Frontal cortex (tissue), 4 donors: ENCODE results near the gene NTRK1. TPM values are rescaled to one million over a fixed set of nuclear protein-coding genes. Genes with fewer than 3 reads are reported as not detected.

ENCODE experiments used
- DNase-seq, 2 donors: peaks; one replicate each; pipeline ENCODE4 v3.0.0; 2012; ENCODE audit warnings: low spot score in 2 of 2
- FAIRE-seq: peaks from 2 replicates; lab custom pipeline; 2012; peaks lifted over from hg19 to GRCh38; lab: Jason Lieb, UNC
- total RNA-seq: library from RNA; depleted of rRNA; stranded (reverse); fragments of >200 nt; gene quantifications from one replicate; pipeline ENCODE4 v1.2.3, GENCODE V29; 2014
- donor health status: control.
- donor health status: control.
- donor health status: control.

Gene NTRK1
- 0.41 TPM for total RNA-seq

DNA sequence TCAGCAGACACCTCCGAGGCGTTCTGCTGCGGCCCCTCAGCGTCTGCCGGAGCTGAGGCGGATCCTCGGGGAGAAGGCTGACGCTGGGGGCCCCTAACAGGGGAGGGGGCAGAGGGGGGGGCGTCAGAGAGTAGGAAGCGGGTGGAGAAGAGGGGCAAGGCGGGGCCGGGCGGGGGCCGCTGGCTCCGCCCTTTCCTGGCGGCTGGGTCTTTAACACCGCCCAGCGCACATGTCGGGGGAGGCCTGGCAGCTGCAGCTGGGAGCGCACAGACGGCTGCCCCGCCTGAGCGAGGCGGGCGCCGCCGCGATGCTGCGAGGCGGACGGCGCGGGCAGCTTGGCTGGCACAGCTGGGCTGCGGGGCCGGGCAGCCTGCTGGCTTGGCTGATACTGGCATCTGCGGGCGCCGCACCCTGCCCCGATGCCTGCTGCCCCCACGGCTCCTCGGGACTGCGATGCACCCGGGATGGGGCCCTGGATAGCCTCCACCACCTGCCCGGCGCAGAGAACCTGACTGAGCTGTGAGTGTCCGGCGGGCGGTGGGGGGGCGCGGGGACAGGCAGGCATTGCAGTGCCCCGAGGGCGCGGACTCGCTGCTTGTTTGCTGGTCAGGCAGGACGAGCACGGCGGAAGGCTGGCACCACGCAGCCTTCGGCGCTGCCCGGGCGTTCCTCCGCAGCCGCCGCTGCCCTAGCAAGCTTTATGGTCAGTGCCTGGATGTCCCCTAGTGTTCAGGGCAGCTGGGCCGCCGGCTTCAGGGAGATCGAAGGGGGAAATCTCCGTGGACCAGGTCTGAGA is at the start of gene NTRK1:
TSS of gene NTRK1 (plus strand) at position 238 of the 796 bp plus-strand sequence. CDS start at position 308, 70 bp downstream.
- DNase-seq (peak; percentile 73 to 76), FAIRE-seq (no peak)

DNA sequence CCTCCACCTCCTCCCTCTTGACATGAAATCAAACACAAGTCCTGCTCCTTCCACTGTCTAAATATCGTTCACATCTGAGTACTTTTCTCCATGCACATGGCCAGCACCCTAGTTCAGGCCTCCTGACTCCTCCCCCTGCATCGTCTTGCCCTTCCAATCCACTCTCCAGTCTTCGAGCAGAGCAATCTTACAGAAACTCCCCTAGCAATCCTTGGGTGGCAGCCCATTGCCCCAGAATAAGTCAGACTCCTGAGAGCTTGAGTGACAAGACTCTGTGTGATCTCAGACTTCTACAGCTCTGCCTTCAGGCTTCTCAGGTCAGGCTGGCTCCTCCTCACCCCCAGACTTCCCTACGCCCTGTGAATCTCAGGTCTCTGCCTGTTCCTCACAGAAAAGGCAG is 49.5 kb upstream of the NTRK1 start:
- no peak for FAIRE-seq
- DNase-seq, result no peak

DNA sequence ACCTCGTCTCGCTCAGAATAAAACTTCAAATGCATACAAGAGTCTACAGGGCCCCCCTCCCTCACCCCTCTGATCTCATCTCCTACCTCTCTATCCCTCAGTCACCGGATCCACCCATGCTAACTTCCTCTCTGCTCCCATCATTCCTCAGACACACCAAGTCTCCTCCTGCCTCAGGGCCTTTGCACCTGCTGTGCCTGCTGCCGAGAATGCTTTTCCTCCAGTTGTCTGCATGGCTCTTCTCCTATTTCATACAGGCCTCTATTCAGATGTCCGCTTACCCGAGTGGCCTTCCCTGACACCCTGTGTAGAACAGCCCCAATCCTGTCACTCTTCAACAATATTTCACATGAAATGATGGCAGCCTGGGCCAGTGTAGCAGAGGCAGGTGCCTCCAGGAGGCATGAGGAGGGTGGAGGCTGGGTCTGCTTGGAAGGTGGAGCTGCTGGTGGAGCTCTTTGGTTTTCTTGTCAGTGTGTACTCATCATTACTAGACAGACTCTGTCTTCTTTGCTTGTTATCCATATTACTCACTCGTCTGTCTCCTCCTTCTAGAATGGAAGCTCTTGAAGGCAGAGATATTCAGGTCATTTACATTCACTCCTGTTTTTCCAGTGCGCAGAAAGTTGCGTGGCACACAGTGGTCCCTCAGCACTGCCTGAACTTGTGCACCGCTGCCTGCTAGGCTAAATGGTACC is 48.2 kb upstream of the NTRK1 start:
- FAIRE-seq (no peak), DNase-seq (no peak)

DNA sequence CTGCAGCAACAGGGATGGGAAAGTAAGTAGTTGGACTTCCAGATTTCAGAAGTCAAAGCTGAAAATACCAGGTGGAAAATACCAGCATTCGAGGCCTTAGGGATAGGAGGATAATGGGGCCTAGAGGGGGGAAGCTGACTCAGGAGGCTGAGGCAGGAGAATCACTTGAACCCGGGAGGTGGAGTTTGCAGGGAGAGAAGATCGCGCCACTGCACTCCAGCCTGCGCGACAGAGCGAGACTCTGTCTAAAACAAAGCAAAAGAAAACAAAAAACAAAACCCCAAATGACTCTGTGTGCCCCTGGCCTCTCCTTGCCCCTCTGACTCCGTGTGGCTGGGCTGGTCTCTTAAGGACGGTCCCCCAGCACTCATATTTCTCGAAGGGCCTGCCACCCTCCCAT is 47.4 kb upstream of the NTRK1 start:
- DNase-seq (no peak), FAIRE-seq (no peak)

DNA sequence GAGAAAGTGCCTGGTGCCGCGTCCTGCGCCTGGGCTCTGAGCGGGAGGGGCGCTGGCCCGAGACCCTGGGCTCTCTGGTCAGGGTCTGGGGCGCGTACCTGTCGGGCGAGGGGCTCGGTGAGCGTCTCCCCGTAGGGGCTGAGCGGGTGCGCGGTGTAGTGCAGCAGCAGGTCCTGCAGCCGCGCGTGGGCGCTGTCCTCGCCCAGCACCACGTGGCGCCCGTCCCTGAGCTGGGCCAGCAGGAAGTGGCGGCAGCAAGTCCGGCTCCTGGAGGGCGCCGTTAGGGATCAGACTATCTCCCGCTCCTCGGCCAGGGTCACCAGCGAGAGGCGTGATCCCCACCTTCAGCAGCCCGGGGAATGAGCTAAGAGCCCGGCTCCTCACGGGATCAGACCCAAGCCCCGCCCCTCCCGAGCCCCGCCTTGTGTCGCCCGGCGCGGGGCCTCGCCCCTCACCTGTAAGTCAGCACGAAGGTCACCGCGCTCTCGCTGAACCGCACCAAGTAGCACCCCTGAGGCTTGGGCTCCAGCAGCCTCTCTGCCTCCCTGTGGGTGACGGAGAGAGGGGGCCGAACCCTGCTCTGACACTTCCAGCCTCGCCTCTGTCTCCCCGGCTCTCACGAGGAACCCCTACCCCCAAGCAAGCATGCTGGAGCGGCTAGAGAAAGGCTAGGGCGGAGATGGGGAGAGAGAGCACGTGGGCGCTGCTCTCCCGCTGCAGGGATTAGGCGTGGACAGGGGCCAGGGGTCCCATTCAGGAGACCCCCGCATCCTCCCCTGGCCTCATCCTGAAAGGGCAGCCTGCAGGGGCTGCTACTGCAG is 46.7 kb upstream of the NTRK1 start:
- DNase-seq (peak; percentile 64 to 88), FAIRE-seq (no peak)

DNA sequence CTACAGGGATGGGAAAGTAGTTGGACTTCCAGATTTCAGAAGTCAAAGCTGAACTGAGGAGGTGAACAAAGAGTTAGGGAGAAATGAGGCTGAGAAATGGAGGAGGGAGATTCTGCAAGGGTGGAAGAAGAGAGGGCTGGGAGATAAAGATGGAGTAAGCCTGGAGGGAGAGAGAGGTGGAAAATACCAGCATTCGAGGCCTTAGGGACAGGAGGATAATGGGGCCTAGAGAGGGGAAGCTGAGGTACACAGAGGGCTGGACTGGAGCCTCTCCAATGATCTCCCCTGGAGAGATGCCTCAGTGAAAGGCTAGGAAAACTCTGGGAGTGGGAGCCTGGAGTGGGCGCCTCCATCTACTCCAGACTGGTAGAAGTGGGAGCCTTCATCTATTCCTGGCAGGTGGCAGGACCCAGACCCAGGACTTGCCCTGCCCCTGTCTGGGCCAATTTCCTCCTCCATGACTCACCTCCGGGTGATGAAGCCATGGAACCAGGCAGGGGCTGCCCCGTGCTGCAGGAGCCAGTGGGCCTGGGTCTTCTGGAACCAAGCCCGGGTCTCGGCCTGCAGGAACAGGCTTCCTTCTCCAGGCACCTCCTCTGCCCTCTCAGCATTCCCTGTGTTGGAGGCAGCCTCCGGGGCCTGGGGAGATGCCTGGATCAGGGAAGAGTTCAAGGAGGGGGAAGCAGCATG is 45.9 kb upstream of the NTRK1 start:
- no peak for DNase-seq
- no peak for FAIRE-seq

DNA sequence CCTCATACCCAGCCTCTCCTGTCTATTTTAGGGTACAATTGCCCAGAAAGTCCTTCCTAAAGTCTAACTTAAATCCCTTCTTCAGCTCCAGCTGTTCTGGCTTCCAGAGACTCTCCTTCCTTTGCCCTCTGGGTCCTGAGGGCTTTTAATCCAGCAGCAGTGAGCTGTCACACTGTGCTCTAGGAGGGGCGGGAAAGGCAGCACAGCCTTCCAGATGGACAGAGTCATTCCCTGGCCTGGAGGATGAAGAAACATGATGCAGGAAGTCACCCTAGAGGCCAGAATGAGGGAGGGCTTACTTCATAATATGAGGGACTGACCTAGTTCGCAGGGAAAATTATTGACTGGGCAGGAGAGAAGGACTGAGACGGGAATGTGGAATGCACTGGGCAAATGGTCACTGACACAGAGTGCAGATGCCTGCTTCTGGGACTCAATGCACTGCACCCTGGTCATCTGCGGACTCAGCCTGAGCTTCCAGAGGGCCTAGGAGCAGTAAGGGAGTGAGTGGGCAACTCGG is 45.3 kb upstream of the NTRK1 start:
- FAIRE-seq, result no peak
- no peak for DNase-seq

DNA sequence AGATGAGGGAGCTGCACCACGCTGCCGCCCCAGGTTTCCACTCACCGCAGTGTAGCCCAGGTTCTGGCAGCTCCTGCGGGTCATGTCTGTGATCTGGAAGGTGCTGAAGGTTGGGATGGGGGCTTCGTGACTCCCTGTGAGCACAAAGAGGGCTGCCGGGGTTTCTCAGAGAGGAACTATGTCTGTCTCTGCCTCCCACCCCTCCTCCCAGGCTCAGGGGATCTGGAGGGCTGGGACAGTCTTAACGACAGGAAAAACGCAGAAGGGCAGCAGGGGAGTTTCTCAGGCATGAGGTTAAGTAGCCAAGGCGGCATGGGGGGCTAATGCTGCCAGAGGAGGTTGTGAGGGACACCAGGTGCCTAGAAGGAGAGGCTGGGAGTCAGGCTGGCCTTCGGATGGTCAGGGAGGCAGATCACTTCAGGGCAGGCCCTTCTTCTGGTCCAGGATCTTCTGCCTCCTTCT is 44.7 kb upstream of the NTRK1 start:
- DNase-seq (no peak), FAIRE-seq (no peak)

DNA sequence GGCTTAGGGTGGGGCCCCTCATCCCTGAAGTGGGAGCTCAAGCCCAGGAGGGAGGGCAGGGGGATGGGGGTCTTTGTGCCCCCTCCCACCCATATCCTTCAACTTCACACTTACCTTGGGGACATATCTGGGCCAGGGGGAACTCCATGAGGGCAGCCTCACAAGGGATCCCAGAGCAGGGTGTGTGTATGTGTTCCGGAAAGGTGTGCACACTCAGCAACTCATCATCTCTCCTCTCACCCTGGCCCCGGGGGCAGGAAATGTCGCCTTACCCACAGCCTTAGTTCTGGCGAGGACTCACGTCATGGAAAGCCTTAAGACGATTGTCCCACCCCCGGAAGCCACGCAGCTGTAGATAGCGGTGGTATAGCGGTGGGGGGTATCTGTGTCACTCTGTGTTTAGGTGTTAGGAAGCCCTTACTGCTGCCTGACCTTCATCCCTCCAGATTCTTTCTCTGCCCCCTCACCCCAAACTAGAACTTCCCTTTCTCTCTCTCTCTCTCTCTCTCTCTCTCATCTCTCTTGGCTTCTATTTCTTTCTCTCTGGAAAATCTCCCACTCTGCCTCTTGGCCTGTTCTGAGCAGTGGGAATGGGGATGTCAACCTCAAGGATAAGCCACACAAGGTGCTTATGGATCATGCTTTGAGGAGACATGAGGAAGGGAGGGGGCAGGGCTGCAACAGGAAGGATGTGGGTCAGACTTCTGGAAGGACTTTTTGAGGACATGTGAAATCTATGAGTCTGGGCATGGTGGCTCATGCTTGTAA is 43.9 kb upstream of the NTRK1 start, which contains the start of gene SH2D2A:
TSS of gene SH2D2A (minus strand) at position 288 of the 768 bp plus-strand sequence. CDS start at position 148, 140 bp downstream.
- FAIRE-seq (no peak), DNase-seq (no peak)

DNA sequence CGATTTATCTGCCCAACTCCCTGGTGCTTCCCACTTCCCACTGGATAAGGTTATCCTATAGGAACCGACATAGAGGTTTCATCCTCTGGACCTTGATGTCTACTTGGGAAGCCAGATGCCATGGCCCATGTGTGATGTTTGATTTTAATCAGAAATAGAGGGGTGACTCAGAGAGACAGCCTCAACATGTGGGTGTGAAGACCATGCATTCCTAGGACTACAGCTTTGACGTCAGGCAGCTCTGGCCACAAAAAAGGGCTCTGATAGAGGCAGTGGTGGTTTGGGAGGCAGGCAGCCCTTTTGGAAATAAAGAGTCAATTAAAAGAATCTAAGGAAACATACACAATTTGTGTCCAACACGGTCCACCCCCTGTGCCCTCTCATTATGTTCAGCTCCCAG is 38.9 kb upstream of the NTRK1 start:
- DNase-seq, result no peak
- FAIRE-seq, result no peak

DNA sequence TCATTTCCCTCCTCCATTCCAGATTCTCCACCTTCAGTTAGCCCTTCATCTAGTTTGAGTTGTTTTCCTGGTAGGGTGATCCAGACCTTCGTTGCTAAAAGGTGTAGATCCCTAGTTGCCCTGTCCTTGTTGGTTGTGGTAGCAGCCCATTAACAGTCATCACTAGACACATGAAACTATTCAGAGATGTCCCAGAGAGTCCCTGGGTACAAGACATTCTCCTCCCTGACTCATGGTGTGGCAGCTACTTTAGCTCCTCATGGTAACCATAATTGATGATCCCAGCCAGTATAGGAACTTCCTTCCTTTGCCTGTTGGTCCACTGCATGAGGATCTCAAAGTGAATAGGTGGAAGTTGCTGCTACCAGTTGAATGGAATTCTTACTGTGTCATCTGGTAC is 38.0 kb upstream of the NTRK1 start:
- FAIRE-seq (no peak), DNase-seq (no peak)

DNA sequence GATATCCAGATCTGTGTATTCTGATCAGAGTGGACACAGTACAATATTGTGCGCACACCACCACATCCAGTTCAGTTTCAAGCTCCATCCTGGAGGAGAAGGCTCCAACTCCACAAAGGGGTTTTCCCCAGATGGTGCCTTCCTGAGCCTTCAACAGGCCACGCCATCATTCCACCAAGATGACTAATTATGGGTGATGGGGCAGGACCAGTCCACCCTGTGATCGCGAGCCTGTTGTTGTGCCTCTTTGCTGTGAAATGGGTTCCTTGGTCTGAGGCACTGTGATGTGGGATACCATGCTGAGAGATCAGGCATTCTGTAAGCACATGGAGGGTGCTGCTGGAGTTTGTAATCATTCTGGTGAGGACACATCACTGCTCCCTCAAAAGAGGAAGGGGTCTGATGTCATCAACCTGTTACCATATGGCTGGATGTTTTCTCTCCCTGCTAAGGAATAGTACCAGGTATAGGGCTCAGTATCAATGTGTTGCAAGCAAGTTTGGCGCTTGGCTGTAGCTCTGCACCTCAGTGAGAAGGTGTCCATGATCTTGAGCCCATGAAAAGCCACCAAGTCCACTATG is 37.4 kb upstream of the NTRK1 start:
- FAIRE-seq (no peak), DNase-seq (no peak)

DNA sequence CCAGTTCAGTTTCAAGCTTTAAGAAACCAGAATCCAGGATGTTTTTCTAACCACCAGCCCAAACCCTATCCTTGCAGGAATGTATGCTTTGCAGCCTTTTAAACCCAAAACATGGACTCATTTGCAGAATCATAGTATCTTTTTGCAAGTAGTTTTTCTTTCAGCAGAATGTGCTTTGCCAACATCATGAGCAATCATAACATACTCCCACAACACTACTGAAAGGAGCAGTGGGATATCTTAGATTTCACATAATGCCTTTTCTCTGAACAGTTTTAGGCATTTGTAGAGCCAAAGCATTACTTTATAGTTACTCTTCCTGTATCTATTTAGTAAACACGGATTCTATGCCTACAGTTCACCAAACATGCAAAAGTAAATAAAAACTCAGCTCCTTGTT is 34.0 kb upstream of the NTRK1 start:
- no peak for DNase-seq
- FAIRE-seq, result no peak

DNA sequence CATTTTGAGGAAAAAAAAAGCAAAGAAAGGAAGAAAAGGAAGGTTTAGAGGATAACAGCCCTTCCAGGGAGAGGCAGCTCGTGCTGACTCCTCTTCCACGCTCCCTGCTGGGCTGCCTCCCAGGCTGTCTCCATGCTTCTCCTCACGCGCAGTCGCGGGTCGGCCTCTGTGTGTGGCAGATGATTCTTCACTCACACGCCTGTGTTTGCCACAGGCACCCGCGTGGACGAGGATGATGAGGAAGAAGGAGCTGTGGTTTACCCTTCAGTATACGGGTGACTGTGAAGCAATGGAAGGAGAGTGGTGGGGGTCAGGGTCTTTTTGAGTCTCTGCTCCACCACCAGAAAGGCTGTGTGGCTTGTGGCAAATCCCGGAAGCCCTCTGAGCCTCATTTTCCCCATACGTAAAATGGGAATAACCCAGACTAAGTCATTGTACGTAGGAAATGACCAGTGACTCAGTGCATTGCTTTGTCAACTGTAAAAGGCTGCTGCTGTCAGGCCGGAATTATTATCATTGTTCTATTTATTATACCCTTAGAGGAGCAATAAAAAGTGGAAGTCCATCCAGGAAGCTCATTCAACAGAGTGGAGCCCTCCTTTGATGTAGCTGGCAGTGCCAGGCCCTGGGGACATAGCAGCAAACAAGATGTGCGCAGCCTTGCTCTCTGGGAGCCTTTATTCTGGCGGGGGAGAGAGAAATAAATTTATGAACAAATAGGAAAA is 32.1 kb upstream of the NTRK1 start:
- FAIRE-seq (no peak), DNase-seq (no peak)

DNA sequence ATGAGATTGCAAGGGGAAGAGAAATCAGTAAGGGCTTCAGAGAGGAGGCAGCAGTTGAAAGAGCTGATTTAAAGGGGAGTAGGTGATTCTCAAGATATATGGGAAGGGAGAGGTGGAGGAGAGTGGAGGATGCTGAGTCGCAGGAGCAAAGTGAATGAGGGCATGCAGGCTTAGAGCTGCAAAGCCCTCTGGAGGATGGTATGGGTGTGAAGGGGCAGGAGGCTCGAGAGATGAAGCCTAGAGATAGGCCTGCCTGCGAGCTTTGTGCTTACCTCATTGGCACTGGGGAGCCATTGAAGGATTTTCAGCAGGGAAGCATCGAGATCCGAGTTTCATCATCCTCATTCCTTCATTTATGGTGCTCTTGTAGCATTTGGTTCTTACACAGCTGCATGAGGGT is 28.2 kb upstream of the NTRK1 start:
- no peak for DNase-seq
- FAIRE-seq, result no peak

DNA sequence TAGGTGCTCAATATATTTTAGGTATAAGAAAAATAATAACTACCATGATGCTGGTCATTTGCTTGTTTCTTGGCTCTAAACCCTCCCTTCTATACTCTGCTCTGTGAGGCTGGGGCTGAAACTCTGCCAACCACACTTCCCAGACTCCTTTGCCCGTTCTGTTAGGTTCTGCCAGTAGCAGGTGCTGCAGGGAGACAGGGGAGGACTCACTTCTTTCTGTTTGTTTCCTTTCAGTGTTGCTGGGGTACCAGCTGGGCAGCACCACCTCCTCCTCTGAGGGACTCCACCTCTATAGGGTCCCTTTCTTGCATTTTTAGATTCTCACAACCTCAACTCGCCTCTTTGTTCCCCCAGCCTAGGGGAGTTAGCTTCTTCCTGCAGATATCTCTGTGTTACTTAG is 27.1 kb upstream of the NTRK1 start:
- DNase-seq (no peak), FAIRE-seq (no peak)

DNA sequence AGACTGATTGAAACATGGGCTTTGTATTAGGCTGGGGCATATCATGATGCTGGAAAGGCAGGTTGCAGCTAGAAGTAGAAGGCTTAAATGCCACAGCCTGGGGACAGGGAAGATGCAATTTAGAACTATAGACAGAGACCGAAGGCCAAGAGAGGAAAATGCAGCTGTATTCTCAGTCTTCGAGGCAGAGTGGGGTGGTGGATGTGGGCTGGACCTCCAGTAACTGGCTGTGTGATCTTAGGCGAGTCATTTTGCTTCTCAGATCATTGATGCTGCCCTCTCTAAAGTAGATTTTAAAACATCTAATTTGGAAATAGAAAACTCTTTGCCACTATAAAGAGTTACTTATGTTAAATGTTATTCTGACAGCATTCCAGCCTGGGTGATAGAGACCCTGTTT is 26.3 kb upstream of the NTRK1 start:
- FAIRE-seq (no peak), DNase-seq (no peak)
